Peyer's patch (tissue), 4 donors: Measurements from ENCODE around the gene COL6A1. TPM values are rescaled to one million over a fixed set of nuclear protein-coding genes. Genes with fewer than 3 reads are reported as not detected.

Experiments used
- DNase-seq, 3 donors: peaks; one replicate each; pipeline ENCODE4 v3.0.0-alpha.2; 2017 to 2019
- H3K27ac ChIP-seq, 4 donors: fragments of 200-600 bp; sonication (generic); one replicate each; pipeline ENCODE4 v1.5.1; 2016 to 2019
- H3K27me3 ChIP-seq, 2 donors: fragments of 200-600 bp; sonication (generic); one replicate each; pipeline ENCODE4 v1.5.1; 2019
- H3K36me3 ChIP-seq, 3 donors: fragments of 200-600 bp; sonication (generic); one replicate each; pipeline ENCODE4 v1.5.1; 2016 to 2019
- H3K4me1 ChIP-seq, 4 donors: fragments of 200-600 bp; sonication (generic); one replicate each; pipeline ENCODE4 v1.5.1; 2016 to 2019
- H3K4me3 ChIP-seq, 4 donors: fragments of 200-600 bp; sonication (generic); 1 replicate in 3 of 4; 2 replicates in 1 of 4; pipeline ENCODE4 v1.5.1; 2016 to 2019; ENCODE audit warnings: mild to moderate bottlenecking in 1 of 4
- H3K9me3 ChIP-seq, 4 donors: fragments of 200-600 bp; sonication (generic); one replicate each; pipeline ENCODE4 v1.5.1; 2016 to 2019; ENCODE audit warnings: mild to moderate bottlenecking in 1 of 4
- POLR2A ChIP-seq, 2 donors: fragments of 450-650 bp; IDR thresholded peaks; one replicate each; pipeline ENCODE4 v1.5.1; 2017; ENCODE audit warnings: antibody characterized with exemption in 2 of 2, mild to moderate bottlenecking in 2 of 2, moderate library complexity in 2 of 2
- total RNA-seq, 4 donors: library from RNA; depleted of rRNA; stranded (reverse); fragments of >200 nt; gene quantifications; one replicate each; pipeline ENCODE4 v1.1.0, GENCODE V29; 2016
- TF ChIP-seq, protein P1 (sequence below), 6 experiments: fragments of 450-650 bp in 4 of 6; fragments of 200-600 bp in 2 of 6; sonication (generic) in 1 of 6; IDR thresholded peaks; one replicate each; pipeline ENCODE4 v1.5.1; 2017 to 2019; ENCODE audit warnings: antibody characterized with exemption in 6 of 6, mild to moderate bottlenecking in 3 of 6, moderate library complexity in 1 of 6

Gene COL6A1
- total RNA-seq, 4 donors from 2014 or later, result 37.7 to 458 (median 161) TPM

- peak in 1 of 3 donors; percentile 46 for DNase-seq
- peaks cover 0 to 13% (median 0%) of the 10 kb centered on the region in 3 donors for H3K36me3 ChIP-seq
- peaks cover 0 to 6% (median 0%) of the 10 kb centered on the region in 4 donors for H3K4me1 ChIP-seq
- TF ChIP-seq, protein P1, sequence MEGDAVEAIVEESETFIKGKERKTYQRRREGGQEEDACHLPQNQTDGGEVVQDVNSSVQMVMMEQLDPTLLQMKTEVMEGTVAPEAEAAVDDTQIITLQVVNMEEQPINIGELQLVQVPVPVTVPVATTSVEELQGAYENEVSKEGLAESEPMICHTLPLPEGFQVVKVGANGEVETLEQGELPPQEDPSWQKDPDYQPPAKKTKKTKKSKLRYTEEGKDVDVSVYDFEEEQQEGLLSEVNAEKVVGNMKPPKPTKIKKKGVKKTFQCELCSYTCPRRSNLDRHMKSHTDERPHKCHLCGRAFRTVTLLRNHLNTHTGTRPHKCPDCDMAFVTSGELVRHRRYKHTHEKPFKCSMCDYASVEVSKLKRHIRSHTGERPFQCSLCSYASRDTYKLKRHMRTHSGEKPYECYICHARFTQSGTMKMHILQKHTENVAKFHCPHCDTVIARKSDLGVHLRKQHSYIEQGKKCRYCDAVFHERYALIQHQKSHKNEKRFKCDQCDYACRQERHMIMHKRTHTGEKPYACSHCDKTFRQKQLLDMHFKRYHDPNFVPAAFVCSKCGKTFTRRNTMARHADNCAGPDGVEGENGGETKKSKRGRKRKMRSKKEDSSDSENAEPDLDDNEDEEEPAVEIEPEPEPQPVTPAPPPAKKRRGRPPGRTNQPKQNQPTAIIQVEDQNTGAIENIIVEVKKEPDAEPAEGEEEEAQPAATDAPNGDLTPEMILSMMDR (IDR thresholded peaks at IDR 0.05), result no peak
- no peak for TF ChIP-seq POLR2A (IDR thresholded peaks at IDR 0.05)
- no peaks in the 10 kb centered on the region for H3K27me3 ChIP-seq
- H3K4me3 ChIP-seq, result no peak overlapping the region
- peak overlapping the region in 1 of 4 donors; percentile 8 for H3K27ac ChIP-seq
- H3K9me3 ChIP-seq, result no peaks in the 10 kb centered on the region
Observed at GRCh38 chr21:45990049-45990711, 8.6 kb downstream of the COL6A1 start.

DNA sequence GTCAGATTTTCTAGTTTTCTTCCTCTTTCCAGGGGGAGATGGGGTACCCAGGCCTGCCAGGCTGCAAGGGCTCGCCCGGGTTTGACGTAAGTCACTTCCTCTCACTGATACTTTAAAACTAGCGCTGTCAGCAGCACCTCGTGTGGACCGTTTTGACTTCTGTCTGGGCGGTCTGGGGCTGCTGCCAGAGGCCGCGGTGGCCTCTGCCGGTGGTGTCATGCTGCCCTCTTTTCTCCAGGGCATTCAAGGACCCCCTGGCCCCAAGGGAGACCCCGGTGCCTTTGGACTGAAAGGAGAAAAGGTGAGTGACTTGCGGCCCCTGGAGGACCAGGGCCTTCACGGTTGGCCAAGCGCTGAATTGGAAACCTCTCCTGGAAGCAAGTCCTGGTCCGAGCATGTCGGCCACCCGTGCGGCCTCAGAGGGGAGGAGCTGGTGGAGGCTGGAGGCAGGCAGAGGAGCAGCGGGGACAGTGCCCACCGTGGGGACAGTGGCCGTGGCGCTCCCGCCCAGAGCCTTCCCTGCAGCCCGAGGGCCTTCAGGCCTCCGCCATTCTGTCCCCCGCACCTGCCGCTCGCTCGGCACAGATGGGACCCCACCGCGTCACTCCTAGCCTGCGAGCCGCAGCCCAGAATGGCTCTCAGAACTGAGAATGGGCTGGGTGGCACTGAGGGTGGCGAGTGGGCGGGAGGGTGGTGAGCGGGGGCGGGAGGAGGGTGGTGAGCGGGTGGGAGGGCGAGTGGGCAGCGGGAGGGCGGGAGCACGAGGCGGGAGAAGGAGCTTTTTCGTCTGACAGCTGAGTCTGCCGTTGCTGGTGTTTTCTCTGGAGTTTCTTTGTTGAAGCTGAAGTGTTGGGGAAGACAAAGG, 9.4 kb downstream of the COL6A1 start:
- Histone ChIP-seq H3K36me3 (peaks cover 0 to 13% (median 0%) of the 10 kb centered on the region in 3 donors), H3K9me3 (no peaks in the 10 kb centered on the region), H3K4me3 (no peak overlapping the region), H3K27me3 (no peaks in the 10 kb centered on the region), H3K27ac (peak overlapping the region in 1 of 4 donors; percentile 8), H3K4me1 (peaks cover 0 to 6% (median 0%) of the 10 kb centered on the region in 4 donors)
- no peak for TF ChIP-seq POLR2A (IDR thresholded peaks at IDR 0.05)
- TF ChIP-seq, protein P1 (IDR thresholded peaks at IDR 0.05), result no peak
- peak in 1 of 3 donors; percentile 33 for DNase-seq

- peaks cover 0 to 3% (median 0%) of the 10 kb centered on the region in 4 donors for H3K4me1 ChIP-seq
- no peak overlapping the region for H3K27ac ChIP-seq
- TF ChIP-seq, protein P1 (IDR thresholded peaks at IDR 0.05), result no peak
- no peak for TF ChIP-seq POLR2A (IDR thresholded peaks at IDR 0.05)
- H3K27me3 ChIP-seq, result no peaks in the 10 kb centered on the region
- DNase-seq, result peak in 1 of 3 donors; percentile 20
- H3K4me3 ChIP-seq, result no peak overlapping the region
- no peaks in the 10 kb centered on the region for H3K9me3 ChIP-seq
- peaks cover 0 to 10% (median 0%) of the 10 kb centered on the region in 3 donors for H3K36me3 ChIP-seq
Observed at GRCh38 chr21:45991606-45992300, 10.2 kb downstream of the COL6A1 start.

DNA sequence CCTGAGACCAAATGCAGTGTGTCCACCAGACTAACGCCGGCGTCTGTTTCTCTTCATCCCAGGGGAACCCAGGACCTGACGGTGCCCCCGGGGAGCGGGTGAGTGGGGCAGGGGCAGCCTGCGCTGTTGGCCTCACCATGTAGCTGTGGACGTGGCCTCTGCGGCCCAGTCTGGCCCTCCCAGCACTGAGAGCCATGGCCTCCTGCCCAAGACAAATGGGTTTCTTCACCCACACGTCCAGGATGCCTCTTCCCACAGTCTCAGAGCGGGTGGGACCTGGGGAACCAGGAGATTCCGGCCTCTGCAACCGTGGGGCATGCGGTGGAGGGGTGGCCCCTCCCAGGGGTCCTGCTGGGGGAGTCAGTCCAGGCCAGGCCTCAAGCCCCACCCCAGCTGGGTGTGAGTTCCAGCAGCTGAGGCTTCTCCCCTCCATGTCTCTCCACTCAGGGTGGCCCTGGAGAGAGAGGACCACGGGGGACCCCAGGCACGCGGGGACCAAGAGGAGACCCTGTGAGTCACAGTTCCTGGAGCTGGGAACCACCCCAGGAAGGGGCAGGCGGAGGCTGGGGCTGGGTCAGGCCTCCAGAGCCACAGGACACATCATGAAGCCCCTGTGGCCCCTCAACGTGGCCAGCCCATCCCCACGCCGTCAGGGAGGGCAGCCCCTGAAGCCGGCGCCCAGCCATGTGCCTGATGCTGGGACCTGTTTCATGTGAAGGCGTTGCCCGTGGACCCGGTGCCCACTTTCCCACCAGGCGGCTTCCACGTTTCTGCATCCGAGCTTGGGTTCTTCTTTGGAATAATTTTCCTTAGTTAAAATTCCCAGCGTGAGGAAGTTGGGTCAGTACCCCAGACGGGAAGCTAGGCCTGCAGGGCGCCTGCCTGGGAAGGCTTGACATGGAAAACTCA, 11.0 kb downstream of the COL6A1 start:
- DNase-seq, result peak; percentile 8 to 43 (median 43)
- Histone ChIP-seq H3K27ac (peak overlapping the region in 1 of 4 donors; percentile 39), H3K4me3 (no peak overlapping the region), H3K36me3 (peaks cover 0 to 5% (median 0%) of the 10 kb centered on the region in 3 donors), H3K27me3 (no peaks in the 10 kb centered on the region), H3K9me3 (no peaks in the 10 kb centered on the region), H3K4me1 (no peaks in the 10 kb centered on the region)
- TF ChIP-seq POLR2A (IDR thresholded peaks at IDR 0.05), result no peak
- TF ChIP-seq, protein P1 (IDR thresholded peaks at IDR 0.05), result no peak
